ENCODE results near the gene DHX40.
"Not testable (repeated sequence)": the region's sequence is repeated elsewhere in the genome, so short reads cannot be mapped to it uniquely, and the experiment has no call there.

The DHX40 gene

DNA sequence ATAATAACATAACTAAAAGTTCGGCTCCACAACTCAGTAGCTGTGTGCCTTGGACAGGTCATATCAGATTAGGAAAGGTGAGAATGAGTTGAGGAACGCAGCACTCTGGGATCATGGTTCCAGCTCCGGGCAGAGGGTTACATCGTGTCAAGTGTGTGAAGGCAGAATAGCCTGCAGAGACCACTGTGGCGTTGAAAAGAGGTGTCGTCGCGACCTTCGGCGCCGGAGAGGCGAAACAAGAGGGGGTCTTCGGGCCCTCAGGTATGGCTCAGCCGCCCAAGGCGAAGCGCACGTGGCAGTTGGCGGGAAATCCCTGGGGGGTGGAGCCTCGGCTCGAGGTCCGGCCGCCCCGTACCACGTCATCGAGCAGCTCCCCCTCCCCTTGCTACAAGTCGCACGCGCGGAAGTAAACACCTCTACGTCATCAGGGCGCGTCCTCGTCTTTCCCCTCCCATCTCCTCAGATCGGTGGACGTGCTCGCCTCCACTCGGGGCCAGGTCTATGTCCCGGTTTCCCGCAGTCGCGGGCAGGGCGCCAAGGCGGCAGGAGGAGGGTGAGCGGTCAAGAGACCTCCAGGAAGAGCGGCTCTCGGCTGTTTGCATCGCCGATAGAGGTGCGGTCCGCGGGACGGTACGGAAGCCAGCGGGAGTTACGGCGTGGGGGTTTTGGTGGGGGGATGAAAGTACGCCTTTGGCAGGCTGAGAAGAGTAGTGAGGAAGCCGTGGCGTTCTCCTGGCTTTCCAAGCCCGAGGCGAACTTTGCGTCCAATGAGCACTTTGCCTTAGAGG is at the start of gene DHX40:
DHX40 (plus strand) TSS at position 440 of the 788 bp plus-strand sequence; CDS start at position 502, 62 bp downstream.
- peak; percentile 99 for DNase-seq (ENCODE audit: low spot score)

- no peak for DNase-seq (ENCODE audit: low spot score)
These were observed 49.0 kb upstream of the DHX40 start for GRCh38 chr17:59516451-59516850.

DNA sequence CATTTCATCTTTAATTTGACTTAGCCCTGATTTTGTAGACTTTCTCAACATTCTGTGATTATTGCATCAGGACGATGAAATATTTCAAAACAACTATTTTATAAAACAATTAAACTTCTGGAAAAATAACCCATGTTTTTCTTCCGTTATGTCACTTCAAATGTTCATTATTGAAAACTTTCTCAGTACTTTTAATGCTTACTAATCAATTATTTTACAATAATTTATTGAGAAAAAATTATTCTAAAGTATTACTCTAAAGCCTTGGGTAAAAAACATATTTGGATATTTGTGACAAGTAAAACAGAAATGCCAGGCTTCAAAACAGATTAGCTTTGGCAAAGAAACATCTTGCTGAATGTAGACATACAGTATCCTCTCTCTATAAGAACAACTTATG is 46.3 kb upstream of the DHX40 start:
- no peak for DNase-seq (ENCODE audit: low spot score)

DNA sequence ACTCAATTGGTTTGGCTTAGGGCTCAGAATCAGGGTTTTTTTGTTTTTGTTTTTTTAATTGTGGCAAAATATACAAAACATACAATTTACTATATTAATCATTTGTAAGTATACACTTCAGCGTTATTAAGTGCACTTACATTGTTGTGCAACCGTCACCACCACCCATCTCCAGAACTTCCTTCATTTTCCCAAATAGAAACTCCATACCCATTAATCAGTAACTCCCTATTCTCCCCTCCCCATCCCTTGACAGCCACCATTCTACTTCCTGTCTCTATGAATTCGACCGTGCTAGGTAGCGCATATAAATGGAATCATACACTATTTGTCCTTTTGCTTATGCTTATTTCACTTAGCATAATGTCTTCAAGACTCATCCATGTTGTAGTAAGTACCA is 45.2 kb upstream of the DHX40 start:
- no peak for DNase-seq (ENCODE audit: low spot score)

DNA sequence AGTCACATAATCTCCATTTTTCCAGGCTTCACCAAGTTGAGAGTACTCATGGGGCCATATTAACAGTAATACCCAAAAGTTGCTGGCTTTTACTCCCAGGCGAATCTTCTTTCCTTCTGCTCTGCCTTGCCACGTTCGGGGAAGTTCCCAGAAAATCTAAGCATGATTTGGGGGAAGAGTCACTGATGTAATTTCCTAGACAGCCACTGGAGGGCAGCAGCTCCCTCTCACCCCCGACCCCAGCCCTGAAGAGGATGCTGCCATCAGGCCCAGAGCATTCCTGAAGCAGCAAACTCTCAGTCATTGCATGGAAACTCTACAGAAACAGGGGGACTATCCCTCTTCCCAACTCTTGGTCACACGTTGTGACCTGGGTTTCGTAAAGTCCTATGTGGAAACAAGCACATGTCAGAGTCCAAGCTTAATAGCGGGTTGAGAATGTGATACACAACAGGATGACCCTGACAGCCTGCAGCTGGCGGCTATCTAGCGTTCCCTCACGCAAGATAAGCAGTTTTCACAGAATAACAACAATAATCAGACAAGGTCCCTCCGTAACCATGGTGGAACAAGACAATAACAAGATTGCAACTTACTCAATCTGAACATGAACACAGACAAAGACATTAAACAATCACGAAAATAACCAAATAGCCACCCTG is 43.8 kb upstream of the DHX40 start:
- DNase-seq (ENCODE audit: low spot score), result peak; percentile 93

DNA sequence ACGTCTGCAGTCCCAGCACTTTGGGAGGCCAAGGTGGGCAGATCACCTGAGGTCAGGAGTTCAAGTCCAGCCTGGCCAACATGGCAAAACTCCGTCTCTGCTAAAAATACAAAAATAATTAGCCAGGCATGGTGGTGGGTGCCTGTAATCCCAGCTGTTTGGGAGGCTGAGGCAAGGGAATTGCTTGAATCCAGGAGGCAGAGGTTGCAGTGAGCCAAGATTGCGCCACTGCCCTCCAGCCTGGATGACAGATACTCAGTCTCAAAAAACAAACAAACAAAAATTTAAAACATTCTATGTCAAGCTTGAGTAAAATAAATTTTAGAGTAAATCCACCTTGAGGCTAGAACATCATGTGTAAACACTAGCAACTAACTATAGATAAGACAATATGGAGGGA is 40.5 kb upstream of the DHX40 start:
- DNase-seq (ENCODE audit: low spot score), result not testable (repeated sequence)

- no peak for DNase-seq (ENCODE audit: low spot score)
These were observed 39.7 kb upstream of the DHX40 start for GRCh38 chr17:59525668-59526067.

GRCh38 chr17:59526451-59526850 is 39.0 kb upstream of the DHX40 start:
- DNase-seq (ENCODE audit: low spot score), result no peak

DNA sequence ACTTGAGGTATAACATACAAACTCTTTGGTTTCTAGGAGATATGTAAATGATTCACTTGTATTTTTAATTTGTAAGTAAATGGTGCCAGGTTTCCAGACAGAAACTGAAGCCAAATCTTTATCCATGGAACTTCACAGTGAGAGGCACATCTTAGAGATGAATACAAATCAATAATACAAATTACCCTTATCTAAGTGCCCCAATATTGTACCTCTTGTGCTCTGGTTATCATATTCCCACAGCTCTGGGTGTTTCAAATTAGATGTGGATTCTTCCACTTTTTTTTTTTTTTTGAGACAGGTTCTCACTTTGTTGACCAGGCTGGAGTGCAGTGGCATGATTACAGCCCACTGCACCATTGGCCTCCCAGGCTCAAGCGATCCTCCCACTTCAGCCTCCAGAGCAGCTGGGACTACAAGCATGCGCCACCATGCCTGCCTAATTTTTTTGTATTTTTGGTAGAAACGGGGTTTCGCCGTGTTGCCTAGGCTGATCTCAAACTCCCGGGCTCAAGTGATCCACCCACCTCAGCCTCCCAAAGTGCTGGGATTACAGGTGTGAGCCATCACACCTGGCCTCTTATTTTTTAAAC is 38.0 kb upstream of the DHX40 start:
- DNase-seq (ENCODE audit: low spot score), result no peak

DNA sequence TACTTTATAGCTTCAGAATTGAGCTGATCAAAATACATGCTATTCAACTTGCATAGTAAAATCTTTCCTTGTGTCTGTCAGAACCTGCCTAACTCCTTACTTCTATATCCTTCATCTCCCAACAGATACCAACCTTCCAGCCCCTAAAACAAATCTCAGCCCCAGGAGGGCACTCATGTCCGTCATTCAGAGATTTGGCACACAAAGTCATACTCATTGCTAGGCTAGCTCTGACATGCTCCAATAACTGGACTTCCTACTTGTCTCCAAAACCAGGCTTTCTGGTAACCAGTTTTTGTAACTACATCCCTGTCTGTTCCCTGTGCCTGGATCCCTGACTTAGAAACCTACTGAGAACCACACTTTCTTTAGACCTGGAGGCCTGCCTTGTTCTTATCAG is 37.5 kb upstream of the DHX40 start:
- DNase-seq (ENCODE audit: low spot score), result no peak

- no peak for DNase-seq (ENCODE audit: low spot score)
These were observed 34.9 kb upstream of the DHX40 start for GRCh38 chr17:59530531-59530930.

DNA sequence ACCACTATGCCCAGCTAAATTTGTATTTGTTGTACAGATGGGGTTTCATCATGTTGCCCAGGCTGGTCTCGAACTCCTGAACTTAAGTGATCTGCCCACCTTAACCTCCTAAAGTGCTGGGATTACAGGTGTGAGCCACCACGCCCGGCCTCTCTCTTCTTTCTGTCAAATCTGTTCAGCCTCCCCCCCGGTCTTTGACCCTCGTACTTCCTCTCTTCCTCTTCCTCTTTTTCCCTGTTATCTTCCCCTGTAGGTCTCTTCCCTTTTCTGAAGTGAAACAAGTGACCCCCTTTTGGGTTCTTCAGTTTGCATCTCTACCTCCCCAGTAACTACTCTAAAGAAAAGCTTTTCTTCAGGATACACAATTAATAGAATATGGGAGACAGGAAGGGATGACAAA is 31.7 kb upstream of the DHX40 start:
- DNase-seq (ENCODE audit: low spot score), result no peak

GRCh38 chr17:59534583-59534982 is 30.8 kb upstream of the DHX40 start:
- peak; percentile 44 for DNase-seq (ENCODE audit: low spot score)

DNA sequence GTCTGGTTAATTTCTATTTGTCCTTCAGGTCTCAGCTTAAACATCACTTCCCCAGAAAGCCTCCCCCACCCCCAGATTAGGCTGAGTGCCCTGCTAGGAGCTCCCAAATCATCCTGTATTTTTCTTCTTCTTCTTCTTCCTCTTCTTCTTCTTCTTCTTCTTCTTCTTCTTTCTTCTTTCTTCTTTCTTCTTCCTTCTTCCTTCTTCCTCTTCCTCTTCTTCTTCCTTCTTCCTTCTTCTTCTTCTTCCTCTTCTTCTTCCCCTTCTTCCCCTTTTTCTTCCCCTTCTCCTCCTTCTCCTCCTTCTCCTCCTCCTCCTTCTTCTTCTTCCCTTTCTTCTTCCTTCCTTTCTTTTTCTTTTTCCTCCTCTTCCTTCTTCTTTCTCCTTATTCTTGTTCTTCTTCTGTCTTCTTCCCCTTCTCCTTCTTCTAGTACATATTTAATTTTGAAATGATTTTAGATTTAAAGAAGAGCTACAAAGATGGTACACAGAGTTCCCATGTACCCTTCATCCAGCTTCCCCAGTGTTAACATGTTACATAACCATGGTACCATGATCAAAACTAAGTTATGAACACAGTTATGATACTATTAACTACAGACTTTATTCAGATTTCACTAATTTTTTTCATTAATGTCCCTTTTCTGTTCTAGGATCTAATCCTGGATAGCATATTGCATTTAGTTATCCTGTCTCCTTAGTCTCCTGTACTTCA is 27.1 kb upstream of the DHX40 start:
- no peak for DNase-seq (ENCODE audit: low spot score)

DNA sequence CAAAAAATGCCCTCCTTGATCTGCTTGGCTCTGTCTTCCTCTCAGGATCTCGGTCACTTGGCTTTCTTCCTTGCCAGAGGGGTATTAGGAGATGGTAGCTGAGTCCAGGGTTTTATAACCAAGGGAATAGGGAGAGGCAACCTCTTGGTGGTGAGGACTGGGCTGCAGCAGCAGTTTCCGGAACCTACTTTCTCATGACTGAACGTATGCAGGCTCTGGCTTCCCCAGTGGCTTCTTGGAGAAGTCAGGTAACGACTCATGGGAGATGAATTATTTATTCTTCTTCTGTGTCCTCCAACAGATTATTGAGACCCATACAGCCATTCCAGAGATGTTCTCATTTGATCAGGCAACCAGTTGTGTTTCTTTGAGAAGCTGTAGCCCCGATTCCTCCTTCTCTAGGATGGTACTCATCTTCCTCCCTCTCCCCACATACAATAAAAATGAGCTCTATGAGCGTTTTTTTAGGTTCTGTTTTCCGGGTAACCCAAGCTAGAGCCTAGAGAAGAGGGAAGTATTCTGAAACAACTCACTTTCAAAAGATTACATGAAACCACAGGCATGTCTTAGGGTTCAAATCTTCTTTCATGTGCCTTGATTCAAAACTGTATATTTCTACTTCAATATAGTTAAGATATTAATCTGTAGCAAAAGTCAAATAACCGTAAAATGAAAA is 22.3 kb upstream of the DHX40 start:
- no peak for DNase-seq (ENCODE audit: low spot score)

DNA sequence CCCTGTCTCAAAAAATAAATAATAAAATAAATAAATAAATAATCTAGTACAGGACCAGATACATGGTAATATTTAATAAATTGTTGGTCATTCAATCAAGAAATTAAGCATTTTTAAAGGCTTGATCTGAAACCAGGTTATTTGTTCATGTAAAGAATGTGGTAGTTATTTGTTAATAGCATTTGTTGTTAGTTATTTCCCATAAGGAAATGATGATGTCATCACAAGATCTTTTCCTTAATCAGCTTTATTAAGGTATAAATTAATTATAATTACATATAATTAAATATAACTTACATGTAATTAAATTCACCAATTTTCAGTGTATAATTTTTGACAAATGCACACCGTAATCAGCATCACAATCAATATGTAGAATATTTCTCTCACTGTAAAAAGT is 19.5 kb upstream of the DHX40 start:
- no peak for DNase-seq (ENCODE audit: low spot score)

- no peak for DNase-seq (ENCODE audit: low spot score)
These were observed 18.1 kb upstream of the DHX40 start for GRCh38 chr17:59547131-59547915.

- not testable (repeated sequence) for DNase-seq (ENCODE audit: low spot score)
These were observed 16.4 kb upstream of the DHX40 start for GRCh38 chr17:59548985-59549384.

GRCh38 chr17:59550703-59551102 is 14.7 kb upstream of the DHX40 start:
- no peak for DNase-seq (ENCODE audit: low spot score)

DNA sequence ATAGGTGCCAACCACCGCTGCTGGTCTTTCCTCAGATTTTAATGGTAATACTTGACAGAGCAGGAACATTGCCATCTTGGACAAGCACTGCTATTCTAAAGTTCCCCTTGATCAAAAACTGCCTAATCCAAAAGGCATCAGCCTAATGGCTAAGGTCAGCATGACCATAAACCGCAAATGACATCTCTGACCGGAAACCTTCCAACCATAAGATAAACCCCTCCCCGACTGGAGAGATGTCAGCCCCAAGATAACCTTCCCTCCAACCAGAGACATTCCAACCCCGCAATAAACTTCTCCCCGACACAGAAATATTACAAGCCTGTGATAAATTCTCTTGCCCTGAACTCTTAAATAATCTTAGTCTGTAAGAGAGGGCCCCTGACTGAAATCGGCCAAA is 7.4 kb upstream of the DHX40 start:
- no peak for DNase-seq (ENCODE audit: low spot score)

DNA sequence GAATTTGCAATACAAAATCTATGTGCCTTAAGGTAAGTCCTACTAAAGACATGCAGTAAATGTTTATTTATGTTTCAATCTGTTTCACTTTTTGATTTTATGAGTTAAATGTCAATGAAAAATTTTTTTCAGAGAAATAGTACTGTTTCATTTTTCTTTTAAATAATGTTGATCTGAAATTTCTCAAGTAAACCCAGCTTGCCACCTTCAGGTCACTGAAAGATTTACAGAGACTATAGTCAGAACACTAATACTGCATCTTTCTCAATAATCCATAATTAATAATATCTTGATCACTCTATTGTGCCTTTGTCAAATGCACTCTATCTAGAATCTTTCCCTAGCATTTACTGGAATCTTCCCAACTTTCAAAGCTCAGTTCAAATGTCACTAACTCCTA is 6.5 kb upstream of the DHX40 start:
- DNase-seq (ENCODE audit: low spot score), result peak; percentile 32
